GM19467 (cell line): ENCODE measurements around the gene CTNNA2.

Experiments
- ATAC-seq: cut with Tn5 transposase; IDR thresholded peaks from one replicate; pipeline ENCODE4 v1.9.1; 2021; ENCODE audit warnings: mild to moderate bottlenecking, moderate library complexity; ENCODE audit not compliant: unreplicated experiment

The CTNNA2 gene

DNA sequence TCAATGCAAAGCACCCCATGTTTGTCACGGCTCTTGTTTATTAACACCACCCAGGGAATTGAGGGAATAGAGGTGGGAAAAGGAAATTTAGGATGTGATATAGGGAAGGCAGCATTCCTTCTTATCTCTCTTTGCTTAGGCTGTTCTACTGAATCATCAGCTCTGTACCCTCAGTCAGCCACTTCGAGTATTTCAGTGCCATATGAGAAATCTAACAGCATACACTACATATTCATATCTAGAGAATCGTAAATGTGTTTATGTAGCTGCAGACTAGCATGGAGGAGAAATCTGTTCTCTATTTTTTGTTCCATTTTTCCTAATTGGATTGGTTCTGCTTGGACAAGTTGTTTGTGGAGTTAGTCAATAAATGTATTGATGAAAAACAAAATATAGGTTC is 187.8 kb downstream of the CTNNA2 start:
- no peak for ATAC-seq

DNA sequence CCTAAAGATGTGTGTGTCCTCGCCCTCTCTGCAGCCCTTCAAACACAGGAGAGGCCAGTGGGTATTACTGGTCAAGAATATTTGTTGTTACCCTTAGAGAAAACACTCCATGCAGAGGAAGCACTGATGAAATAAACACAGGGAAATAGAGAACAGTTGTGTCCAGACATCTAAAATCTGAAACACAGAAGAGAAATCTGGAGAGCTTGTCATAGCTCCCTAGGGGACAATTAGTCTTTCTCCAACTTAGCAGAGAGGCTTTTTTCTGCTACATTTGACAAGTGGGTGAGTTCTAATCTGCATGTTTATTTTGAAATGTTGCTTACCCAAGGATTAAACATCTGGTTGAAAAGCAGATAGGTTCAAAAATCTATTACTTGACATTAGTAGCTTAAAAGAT is 190.1 kb downstream of the CTNNA2 start:
- ATAC-seq = no peak

DNA sequence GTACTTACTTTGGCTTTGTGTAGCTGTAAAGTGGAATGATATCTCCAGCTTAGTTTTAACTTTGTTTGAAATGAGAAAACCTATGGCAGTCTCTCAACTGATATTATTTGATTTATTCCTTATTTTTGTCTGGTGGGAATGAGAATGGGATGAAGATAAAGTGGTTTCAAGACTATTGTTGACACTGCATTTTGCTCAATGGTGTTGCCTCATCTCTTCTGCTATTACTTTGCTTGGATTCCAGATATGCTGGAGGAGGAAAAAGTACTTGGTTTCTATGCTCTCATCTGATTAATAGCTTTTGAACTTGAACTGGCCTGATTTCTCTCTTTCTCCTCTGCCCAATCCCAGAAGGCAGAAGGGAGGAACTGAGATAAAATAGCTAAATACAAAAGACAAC is 198.2 kb downstream of the CTNNA2 start:
- no peak for ATAC-seq

DNA sequence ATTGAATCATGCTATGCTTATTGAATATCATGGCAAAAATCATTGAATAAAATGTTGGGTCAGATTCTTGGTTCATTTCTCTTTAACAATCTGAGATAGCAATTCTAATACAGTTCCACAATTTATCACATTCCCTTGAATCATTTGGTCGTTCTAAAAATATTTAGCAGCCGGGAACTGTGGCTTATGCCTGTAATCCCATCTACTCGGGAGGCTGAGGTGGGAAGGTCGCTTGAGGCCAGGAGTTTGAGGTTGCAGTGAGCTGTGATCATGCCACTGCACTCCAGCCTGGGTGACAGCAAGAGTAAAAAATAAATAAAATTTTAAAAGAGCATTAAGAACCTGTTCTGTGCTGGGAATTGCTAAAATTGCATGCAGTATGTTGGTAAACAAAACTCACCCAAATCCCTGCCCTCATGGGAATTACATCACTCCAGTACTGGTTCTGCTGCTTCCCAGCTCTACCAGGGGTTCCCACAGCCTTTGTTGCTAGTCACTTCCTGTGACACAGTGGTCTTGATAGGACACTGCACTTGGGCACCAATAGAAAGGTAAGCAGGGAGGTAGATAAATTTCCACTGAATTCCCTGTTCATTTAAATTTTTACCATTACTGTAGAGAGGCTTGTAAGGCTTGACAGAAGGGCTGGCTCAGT is 200.4 kb downstream of the CTNNA2 start:
- ATAC-seq = no peak

DNA sequence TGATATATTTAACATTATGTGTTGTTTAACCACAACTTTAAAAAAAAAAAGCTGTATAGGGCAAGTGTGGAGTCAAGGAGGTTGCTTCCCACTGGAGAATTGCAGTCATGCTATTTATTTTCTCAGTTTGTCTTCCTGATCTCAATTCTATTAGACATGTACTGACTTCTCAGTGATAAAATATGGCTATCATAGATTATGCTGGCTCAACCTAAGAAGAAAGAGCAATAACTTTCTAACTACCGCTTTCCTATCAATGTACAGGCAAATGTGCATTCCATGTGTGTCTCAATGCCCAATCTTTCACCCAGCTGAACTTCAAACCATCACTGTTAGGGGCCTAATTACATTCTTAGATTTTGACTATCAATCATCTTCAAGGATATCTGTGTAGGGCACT is 201.4 kb downstream of the CTNNA2 start:
- no peak for ATAC-seq

DNA sequence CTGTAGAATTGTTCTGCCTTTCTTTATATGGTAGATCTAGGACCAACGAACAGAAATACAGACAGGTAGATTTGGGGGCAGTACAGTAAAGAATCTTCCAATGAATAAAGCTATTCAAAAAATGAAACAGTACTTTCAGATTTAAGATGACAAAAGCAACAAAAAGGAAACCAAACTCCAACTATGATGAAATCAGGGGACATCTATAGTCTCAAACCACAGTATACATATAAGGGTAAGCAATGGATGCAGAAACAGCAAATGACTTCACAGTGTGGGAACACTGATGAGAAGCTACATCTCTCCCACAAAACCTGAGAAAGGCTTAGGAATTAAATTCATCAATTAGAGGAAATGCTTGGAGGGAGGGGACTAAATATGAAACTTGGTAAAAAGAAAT is 202.5 kb downstream of the CTNNA2 start:
- no peak for ATAC-seq

DNA sequence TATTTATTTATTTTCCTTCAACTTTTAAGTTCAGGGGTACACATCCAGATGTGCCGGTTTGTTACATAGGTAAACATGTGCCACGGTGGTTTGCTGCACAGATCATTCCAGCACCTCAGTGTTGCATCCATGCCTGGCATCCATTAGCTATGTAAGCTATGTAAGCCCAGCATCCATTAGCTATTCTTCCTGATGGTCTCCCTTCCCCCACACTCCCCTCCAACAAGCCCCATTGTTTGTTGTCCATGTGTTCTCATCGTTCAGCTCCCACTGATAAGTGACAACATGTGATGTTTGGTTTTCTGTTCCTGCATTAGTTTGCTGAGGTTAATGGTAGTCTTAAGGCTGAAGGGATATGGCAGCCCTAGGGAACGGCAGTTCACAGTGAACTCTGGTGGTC is 203.4 kb downstream of the CTNNA2 start:
- ATAC-seq = no peak

DNA sequence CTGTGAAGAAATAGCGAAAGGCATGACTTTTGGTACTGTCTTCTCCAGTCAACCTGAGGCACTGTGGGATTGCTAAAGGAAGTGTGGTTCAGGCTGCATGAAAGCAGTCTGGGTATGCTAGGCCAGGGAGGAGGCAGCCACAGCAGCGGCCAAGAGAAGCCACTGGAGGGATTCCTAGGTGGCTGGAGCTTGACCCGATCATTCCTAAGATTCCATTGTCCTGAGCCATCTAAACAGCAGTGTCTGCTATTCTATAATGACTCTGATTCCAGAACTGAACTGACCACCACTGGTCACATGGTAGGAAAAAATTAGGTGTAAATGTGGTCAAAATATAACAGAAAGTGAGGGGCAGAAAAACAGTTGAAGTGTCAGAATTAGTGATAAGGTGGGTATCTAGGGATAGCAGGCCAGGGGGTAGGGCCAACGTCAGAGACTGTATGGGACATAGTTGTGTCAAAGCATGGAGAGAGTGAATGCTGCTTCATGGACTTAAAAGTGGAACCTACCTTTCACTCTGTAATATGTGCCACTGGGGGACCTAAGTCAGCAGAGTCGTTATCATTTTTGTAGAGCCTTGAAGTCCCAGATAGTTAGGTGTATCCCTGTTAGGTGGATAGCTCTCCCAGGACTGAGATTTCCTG is 204.6 kb downstream of the CTNNA2 start:
- no peak for ATAC-seq

DNA sequence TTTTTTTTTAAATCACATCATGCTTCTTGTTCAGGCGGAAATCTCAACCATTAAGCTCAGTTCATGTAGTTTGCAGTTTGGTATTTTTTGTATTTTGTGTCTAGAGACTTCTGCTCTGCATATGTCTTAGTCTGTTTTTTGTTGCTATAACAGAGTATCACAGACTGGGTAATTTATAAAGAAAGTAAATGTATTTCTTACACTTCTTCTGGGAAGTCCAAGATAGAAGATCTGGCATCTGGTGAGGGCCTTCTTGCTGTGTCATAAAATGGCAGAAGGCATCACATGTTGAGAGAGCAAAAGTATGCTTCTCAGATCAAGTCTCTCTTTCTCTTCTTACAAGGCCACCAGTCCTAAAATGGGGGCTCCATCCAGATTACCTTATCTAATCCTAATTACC is 208.2 kb downstream of the CTNNA2 start:
- no peak for ATAC-seq

DNA sequence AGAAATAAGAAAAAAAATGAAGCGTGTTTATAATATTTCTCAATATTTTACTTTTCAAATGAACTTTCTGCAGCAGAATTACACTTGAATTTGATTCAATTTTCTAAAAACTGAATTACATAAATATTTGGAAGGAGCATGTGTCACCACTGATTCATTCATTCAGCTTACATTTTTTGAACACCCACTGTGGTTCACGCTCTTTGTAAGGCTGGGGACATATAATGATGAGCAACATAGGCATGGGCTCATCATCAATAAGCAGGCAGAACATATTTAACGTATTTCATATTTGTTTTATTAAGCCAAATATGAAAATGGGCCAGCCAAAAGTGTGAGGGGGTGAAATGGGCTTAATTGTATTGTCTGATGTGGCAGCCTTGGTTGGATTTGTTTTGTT is 209.1 kb downstream of the CTNNA2 start:
- no peak for ATAC-seq

DNA sequence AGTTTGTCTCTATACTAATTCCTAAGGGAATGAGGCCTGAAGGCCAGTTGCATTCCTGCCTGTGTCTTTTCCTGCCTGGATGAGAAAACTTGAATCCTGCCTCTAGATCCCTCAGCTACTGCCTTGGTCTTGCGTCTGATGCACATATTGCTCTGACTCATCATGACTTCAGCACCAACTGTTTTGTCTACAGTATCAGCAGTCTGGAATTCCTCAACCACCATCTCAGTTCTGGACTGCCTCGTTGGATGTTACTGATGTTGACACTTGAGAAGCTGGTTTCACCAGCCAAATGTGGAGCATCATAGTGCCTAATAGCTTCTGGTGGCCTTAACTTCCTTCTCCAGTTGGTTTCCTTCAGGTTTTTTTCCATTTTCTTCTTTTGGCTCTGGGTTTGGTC is 211.0 kb downstream of the CTNNA2 start:
- ATAC-seq = no peak

DNA sequence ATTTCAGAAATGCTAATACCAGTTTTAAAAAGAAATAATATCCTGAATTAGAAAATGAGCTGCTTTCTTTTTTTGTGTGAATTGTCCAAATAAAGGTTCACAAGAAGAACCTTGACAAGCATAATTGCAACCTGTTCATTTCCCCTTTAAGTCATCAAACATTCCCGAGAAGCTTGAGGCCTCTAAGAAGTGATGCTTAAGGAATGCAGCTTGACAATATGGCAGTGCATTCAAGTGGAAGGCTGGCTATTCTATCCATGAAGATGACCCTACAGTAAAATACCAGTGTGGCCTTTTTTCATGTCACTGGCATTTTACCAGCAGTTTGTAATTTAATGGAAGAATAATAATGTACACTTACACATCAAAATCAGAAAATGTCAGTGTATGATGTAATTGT is 216.7 kb downstream of the CTNNA2 start:
- ATAC-seq = no peak

DNA sequence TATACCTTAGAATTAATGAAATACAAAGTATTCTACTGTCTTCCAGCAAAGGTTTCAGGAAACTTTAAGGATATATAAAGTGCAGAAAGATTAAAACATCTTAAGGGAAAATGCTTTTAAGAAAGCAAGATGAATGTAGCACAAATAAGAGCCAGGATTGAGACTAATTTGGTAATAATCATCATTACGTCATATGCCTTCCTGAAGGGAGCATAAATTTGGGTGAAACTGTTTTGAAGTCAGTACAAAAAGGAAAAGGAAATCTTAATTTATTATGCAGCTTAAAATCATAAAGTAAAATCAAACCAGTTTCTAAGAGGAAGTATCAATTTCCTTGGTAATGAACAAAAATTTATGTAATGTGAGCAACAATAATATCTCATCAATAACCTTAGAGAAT is 221.7 kb downstream of the CTNNA2 start:
- ATAC-seq = no peak

DNA sequence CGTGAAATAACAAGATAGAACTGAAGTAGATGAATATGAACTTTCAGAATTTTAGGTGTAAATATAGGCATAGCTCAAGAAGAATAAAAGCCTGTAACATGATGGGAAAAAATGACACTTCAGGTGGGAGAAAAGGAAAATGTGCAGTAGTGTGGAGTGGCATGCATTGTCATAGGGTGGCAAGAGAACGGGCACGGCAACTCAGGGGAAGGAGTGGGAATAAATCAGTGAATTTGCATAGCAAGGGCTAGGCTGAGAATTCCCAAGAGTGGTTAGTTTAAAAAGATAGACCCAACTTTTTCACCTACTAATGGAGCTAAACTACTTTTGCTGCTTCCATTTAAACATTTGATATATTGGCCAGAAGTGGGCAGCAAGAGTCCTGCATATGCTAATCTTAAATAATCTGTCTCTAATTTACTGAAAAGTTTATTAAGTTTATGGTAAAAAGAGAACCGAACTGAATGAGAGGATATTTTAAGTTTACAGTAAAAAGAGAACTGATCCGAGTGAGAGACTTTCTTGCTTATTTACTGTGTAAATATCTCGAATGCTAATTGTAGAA is 228.1 kb downstream of the CTNNA2 start:
- ATAC-seq = no peak

DNA sequence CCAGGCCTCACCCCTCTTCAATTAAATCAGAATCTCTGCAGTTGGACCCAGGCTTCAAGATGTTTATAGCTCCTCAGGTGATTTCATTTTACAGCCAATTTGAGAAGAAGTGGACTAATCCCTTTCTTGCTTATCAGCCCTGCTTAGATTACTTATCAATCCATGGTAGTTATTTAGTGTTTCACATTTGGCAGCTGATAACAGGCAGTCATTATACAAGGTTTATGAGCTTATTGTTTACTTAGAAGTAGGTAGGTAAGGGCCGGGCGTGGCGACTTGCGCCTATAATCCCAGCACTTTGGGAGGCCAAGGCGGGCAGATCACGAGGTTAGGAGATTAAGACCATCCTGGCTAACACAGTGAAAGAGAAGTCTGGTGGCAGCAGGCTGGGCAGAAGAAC is 237.5 kb downstream of the CTNNA2 start:
- ATAC-seq = no peak

DNA sequence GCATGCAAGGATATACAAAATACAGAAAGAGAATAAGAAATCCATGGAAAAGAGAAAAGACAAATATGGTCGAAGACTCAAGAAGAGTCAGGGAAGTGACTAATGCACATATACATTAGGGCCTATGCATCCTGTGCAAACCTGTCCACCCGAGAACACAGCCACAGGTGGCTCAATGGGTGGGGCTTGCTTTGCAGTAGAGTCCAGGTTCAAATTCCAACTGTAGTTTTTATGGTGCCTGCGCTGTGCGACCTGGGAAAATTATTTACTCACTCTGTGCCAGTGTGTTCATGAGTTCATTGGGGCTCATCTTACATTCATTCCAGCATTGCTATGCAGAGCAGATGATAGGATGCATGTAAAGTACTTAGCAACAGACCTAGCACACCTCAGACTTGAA is 244.7 kb downstream of the CTNNA2 start:
- ATAC-seq = no peak

DNA sequence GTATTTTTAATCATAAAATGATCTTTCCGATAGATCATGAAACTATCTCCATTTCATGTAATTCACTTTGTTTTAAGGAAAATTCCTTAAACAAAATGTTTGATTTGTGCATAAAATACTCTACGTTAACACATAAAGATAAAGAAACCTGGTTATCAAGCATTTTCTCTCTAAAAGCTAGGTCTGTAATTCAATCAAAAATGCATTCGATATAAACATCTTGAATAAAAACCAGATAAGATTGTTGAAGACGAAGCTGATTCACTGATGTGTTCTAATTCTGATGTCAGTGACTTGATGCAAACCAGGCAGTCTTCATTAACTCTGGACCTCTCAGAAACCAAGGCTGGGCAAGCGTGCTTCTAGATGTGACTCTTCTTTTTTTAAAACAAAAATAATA is 245.2 kb downstream of the CTNNA2 start:
- no peak for ATAC-seq

DNA sequence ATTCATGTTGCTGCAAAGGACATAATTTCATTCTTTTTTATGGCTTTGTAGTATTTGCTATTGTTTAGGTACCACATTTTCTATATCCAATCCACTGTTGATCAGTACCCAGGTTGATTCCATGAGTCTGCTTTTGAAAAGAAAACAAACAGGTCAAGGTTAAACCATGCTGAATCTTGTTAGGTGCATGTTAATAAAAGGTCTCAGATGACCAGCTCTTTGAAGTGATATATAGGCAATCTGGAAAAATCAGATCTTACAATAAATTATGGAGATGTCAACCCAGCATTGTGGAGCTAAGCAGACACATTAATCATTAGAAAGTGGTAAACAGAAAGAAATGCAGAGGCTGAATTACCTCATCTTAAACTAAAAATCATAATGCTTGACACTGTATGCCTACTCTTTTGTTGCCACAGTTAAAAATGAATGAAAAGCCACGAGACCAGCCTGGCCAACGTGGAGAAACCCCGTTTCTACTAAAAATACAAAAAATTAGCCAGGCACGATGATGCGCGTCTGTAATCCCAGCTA is 246.0 kb downstream of the CTNNA2 start:
- ATAC-seq = no peak

DNA sequence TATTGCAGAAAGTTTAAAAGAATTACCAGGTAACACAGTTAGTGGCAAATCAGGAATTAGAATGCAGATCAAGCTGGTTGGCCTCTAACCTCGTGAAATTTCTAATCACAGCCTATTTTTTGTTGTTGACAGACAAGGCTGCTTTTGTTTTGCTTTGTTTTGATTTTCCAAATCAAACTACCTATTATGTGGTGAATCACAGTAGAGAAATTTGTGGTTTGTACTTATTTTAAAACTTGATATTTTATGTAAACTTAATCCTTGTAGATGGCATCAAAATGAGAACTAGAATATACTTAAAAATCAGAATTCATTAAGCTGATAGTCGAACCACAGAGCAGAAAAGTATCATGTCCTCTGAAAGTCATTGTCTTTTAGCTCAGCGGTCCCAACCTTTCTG is 258.1 kb downstream of the CTNNA2 start:
- no peak for ATAC-seq

DNA sequence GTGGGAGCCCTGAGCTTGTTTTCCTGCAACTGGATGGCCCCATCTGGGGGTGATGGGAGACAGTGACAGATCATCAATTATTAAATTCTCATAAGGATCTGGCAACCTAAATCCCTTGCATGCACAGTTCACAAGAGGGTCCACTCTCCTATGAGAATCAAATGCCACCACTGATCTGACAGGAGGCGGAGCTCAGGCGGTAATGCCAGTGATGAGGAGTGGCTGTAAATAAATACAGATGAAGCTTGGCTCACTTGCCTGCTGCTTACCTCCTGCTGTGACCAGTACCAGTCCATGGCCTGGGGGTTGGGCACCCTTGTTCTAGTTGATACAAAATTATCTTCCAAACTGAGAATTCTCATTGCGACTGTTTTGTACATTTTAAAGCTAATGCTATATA is 258.6 kb downstream of the CTNNA2 start:
- no peak for ATAC-seq

DNA sequence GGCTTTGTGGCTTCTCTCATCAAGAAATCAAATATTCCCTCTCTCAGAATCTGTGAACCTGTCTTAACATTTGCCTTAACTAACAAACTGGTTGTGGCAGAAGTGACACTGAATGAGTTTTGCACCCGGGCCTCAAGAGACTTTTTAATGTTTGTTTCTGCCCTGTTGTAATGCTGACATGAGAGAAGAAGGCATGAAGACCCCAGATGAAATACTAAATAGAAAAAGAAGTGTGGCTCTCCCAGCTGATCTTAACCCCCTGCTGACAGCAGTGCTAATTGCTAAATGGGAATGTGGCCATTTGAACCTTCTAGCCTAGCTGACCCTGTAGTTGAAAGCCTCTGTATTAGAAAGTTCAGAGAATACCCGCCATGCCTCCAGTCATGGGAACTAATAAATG is 261.2 kb downstream of the CTNNA2 start:
- ATAC-seq = no peak

DNA sequence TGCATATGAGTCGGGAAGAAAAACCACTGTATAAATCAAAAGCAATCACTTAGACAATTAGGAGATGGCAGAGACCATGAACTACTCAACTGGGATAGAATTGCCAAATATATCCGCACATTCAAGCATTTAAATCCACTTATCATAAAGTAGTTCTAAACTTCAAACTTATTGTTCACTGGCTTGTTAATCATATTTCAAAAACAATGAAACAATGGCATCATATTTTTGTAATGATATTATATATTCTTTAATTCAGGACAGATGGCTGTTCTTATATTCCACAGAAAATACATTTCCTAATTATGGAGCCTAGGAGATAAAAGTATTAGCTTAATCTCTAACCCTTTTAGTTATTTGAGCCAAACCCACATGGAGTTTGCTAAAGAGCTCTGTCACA is 263.6 kb downstream of the CTNNA2 start:
- ATAC-seq = no peak

DNA sequence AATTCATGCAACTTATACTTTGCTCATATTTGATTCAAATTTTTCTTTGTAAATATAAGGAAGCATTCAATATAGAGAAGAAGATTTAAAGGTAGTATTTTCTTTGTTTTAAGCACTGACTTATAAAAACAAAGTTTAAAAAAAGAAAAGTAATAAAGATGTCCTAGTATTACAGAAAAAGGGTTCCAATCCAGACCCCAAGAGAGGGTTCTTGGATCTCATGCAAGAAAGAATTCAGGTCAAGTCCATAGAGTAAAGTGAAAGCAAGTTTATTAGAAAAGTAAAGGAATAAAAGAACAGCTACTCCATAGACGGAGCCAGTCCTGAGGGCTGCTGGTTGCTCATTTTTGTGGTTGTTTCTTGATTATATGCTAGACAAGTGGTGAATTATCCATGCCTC is 267.9 kb downstream of the CTNNA2 start:
- no peak for ATAC-seq
